ENCODE results near the gene MAVS. TPM values are rescaled to one million over a fixed set of nuclear protein-coding genes. Genes with fewer than 3 reads are reported as not detected.
A peak's percentile ranks its signal among the peaks of the same experiment; 100 is the strongest.

Gene MAVS
- total RNA-seq, 1 experiment from 2014 or later, result 23.4 TPM

DNA sequence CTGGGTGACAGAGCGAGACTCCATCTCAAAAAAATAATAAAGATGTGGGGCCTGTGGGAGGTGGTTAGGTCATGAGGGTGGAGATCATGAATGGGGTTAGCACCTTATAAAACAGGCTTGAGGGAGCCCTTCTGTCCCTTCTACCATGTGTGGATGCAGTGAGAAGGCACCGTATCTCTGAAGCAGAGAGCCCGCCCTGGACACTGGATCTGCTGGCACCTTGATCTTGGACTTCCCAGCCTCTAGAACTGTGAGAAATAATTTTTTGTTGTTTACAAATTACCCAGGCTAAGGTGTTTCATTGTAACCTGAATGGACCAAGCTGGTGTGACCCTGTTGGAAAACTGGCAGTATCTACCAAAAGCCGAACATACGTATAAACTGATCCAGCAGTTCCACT lies 26.9 kb downstream of the MAVS start:
- peaks cover 7% of the 10 kb centered on the region for H3K4me1 Mint-ChIP-seq
- peaks cover 15% of the 10 kb centered on the region for H3K36me3 Mint-ChIP-seq
- H3K9me3 Mint-ChIP-seq, result no peaks in the 10 kb centered on the region
- TF ChIP-seq ZNF138 (CRISPR knock-in tag; conservative IDR thresholded peaks at IDR 0.05) (no peak), ZNF263 (CRISPR knock-in tag; IDR thresholded peaks at IDR 0.05; ENCODE audit: low read depth) (no peak), GABPB1 (CRISPR knock-in tag; IDR thresholded peaks at IDR 0.05) (no peak), CREM (CRISPR knock-in tag; IDR thresholded peaks at IDR 0.05) (no peak), FOXP1 (CRISPR knock-in tag; IDR thresholded peaks at IDR 0.05; ENCODE audit: borderline replicate concordance) (no peak), ZNF671 (CRISPR knock-in tag; IDR thresholded peaks at IDR 0.05) (no peak), TCF7 (CRISPR knock-in tag; IDR thresholded peaks at IDR 0.05; ENCODE audit: low read depth) (no peak)
- TF ChIP-seq, protein P1, sequence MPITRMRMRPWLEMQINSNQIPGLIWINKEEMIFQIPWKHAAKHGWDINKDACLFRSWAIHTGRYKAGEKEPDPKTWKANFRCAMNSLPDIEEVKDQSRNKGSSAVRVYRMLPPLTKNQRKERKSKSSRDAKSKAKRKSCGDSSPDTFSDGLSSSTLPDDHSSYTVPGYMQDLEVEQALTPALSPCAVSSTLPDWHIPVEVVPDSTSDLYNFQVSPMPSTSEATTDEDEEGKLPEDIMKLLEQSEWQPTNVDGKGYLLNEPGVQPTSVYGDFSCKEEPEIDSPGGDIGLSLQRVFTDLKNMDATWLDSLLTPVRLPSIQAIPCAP (CRISPR knock-in tag; IDR thresholded peaks at IDR 0.05), result no peak
- TF ChIP-seq, protein P2, sequence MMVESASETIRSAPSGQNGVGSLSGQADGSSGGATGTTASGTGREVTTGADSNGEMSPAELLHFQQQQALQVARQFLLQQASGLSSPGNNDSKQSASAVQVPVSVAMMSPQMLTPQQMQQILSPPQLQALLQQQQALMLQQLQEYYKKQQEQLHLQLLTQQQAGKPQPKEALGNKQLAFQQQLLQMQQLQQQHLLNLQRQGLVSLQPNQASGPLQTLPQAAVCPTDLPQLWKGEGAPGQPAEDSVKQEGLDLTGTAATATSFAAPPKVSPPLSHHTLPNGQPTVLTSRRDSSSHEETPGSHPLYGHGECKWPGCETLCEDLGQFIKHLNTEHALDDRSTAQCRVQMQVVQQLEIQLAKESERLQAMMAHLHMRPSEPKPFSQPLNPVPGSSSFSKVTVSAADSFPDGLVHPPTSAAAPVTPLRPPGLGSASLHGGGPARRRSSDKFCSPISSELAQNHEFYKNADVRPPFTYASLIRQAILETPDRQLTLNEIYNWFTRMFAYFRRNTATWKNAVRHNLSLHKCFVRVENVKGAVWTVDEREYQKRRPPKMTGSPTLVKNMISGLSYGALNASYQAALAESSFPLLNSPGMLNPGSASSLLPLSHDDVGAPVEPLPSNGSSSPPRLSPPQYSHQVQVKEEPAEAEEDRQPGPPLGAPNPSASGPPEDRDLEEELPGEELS (CRISPR knock-in tag; IDR thresholded peaks at IDR 0.05), result no peak
- POLR2A ChIA-PET, result interaction anchor here (0.6 kb wide), 1 partner anchor 12 kb away, joined by 4 read pairs; no protein-coding TSS in a partner anchor
- no peaks in the 10 kb centered on the region for H3K27me3 Mint-ChIP-seq (ENCODE audit: low read depth)
- ATAC-seq (no peak), DNase-seq (ENCODE audit: low spot score) (no peak)
- CTCF ChIA-PET, result no interaction called here
- H3K4me3 Mint-ChIP-seq, result no peak overlapping the region
- no peak overlapping the region for H3K27ac Mint-ChIP-seq

DNA sequence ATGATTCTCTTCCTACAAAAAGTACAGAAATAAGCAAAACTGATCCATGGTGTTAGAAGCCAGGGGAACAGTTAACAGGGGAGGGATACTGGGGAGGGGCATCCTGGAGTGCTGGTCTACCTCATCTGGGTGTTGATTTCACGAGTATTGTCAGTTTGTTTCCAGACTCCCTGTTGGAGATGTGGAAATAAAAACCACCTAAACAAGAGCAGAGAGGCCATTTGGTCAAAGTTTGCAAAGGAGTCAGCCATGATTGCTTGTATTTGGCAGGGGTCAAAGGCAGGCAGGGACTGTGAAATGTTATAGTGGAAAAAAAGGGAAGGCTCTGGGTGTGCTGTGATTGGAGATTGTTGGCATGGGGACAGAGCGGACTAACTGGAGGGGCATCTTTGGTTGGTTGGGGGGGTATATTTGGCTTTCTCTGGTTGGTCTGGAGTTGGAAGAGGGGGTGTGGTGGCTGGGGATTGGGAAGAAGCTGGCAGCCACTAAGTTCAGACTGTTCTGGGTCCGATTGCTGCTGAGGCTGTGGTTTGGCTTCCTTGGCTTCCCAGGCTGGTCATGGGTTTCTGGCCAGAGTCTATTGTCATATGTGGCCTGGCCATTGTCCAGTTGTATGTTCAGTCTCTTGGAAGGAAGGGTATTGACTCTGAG lies 27.7 kb downstream of the MAVS start:
- Mint-ChIP-seq H3K9me3 (no peaks in the 10 kb centered on the region), H3K27ac (no peak overlapping the region), H3K4me3 (no peak overlapping the region), H3K4me1 (peaks cover 7% of the 10 kb centered on the region), H3K36me3 (peaks cover 16% of the 10 kb centered on the region), H3K27me3 (ENCODE audit: low read depth) (no peaks in the 10 kb centered on the region)
- DNase-seq (ENCODE audit: low spot score) (no peak), ATAC-seq (no peak)
- ChIA-PET POLR2A (no interaction called here), CTCF (no interaction called here)
- TF ChIP-seq ZNF263 (CRISPR knock-in tag; IDR thresholded peaks at IDR 0.05; ENCODE audit: low read depth) (no peak), TEAD1 (CRISPR knock-in tag; IDR thresholded peaks at IDR 0.05) (no peak), GABPB1 (CRISPR knock-in tag; IDR thresholded peaks at IDR 0.05) (no peak), RORB (CRISPR knock-in tag; IDR thresholded peaks at IDR 0.05) (no peak), ZNF232 (CRISPR knock-in tag; IDR thresholded peaks at IDR 0.05) (no peak)

DNA sequence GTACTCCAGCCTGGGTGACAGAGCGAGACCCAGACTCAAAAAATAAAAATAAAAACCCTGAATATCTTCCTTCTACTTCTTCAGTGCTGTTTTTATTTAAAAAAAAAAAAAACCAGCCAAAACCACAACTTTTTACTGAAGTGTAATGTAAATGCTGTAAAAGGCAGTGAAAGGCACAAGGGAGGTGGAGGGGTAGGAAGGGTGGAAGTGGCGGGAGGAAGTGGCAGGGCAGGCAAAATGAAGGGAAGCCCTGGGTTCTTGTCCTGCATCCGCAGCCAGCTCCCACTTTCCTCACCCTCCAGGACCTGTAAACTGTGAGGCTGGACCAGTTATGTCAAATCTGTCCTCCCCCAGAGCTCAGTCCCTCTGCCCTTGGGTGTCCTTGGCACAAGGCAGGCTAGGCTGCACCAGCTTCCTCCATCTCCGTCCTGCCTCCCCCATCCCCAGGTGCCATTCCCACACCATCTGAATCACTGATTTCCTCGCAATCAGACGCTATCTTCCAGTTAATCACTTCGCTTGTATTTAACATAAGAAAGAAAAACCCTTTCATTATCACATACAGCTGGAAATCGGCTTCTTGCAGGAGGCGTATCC lies 28.8 kb downstream of the MAVS start:
- peaks cover 16% of the 10 kb centered on the region for H3K36me3 Mint-ChIP-seq
- POLR2A ChIA-PET, result no interaction called here
- no peak overlapping the region; the same call in 1 of the 2 replicates for H3K27ac Mint-ChIP-seq
- H3K27me3 Mint-ChIP-seq (ENCODE audit: low read depth), result no peaks in the 10 kb centered on the region
- CTCF ChIA-PET, result interaction anchor here (1.5 kb wide), 2 partner anchors 55 to 210 kb away, joined by 3 read pairs; partner anchors contain the start of gene AP5S1
- peaks cover 7% of the 10 kb centered on the region for H3K4me1 Mint-ChIP-seq
- ATAC-seq, result peak; percentile 16; the same call in 1 of the 2 replicates
- DNase-seq (ENCODE audit: low spot score), result no peak
- H3K9me3 Mint-ChIP-seq, result no peaks in the 10 kb centered on the region
- H3K4me3 Mint-ChIP-seq, result no peak overlapping the region
- TF ChIP-seq PRRX2 (CRISPR knock-in tag; IDR thresholded peaks at IDR 0.05) (no peak), SMAD4 (CRISPR knock-in tag; IDR thresholded peaks at IDR 0.05) (no peak), JUN (CRISPR knock-in tag; IDR thresholded peaks at IDR 0.05) (no peak), ZNF317 (CRISPR knock-in tag; IDR thresholded peaks at IDR 0.05; ENCODE audit: borderline replicate concordance, low read depth) (no peak), RELA (CRISPR knock-in tag; IDR thresholded peaks at IDR 0.05; ENCODE audit: borderline replicate concordance) (no peak)
- TF ChIP-seq, protein P3, sequence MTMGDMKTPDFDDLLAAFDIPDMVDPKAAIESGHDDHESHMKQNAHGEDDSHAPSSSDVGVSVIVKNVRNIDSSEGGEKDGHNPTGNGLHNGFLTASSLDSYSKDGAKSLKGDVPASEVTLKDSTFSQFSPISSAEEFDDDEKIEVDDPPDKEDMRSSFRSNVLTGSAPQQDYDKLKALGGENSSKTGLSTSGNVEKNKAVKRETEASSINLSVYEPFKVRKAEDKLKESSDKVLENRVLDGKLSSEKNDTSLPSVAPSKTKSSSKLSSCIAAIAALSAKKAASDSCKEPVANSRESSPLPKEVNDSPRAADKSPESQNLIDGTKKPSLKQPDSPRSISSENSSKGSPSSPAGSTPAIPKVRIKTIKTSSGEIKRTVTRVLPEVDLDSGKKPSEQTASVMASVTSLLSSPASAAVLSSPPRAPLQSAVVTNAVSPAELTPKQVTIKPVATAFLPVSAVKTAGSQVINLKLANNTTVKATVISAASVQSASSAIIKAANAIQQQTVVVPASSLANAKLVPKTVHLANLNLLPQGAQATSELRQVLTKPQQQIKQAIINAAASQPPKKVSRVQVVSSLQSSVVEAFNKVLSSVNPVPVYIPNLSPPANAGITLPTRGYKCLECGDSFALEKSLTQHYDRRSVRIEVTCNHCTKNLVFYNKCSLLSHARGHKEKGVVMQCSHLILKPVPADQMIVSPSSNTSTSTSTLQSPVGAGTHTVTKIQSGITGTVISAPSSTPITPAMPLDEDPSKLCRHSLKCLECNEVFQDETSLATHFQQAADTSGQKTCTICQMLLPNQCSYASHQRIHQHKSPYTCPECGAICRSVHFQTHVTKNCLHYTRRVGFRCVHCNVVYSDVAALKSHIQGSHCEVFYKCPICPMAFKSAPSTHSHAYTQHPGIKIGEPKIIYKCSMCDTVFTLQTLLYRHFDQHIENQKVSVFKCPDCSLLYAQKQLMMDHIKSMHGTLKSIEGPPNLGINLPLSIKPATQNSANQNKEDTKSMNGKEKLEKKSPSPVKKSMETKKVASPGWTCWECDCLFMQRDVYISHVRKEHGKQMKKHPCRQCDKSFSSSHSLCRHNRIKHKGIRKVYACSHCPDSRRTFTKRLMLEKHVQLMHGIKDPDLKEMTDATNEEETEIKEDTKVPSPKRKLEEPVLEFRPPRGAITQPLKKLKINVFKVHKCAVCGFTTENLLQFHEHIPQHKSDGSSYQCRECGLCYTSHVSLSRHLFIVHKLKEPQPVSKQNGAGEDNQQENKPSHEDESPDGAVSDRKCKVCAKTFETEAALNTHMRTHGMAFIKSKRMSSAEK (CRISPR knock-in tag; IDR thresholded peaks at IDR 0.05; ENCODE audit: borderline replicate concordance), result no peak
- TF ChIP-seq, protein P4, sequence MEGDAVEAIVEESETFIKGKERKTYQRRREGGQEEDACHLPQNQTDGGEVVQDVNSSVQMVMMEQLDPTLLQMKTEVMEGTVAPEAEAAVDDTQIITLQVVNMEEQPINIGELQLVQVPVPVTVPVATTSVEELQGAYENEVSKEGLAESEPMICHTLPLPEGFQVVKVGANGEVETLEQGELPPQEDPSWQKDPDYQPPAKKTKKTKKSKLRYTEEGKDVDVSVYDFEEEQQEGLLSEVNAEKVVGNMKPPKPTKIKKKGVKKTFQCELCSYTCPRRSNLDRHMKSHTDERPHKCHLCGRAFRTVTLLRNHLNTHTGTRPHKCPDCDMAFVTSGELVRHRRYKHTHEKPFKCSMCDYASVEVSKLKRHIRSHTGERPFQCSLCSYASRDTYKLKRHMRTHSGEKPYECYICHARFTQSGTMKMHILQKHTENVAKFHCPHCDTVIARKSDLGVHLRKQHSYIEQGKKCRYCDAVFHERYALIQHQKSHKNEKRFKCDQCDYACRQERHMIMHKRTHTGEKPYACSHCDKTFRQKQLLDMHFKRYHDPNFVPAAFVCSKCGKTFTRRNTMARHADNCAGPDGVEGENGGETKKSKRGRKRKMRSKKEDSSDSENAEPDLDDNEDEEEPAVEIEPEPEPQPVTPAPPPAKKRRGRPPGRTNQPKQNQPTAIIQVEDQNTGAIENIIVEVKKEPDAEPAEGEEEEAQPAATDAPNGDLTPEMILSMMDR (IDR thresholded peaks at IDR 0.05), result no peak
- TF ChIP-seq, protein P5, sequence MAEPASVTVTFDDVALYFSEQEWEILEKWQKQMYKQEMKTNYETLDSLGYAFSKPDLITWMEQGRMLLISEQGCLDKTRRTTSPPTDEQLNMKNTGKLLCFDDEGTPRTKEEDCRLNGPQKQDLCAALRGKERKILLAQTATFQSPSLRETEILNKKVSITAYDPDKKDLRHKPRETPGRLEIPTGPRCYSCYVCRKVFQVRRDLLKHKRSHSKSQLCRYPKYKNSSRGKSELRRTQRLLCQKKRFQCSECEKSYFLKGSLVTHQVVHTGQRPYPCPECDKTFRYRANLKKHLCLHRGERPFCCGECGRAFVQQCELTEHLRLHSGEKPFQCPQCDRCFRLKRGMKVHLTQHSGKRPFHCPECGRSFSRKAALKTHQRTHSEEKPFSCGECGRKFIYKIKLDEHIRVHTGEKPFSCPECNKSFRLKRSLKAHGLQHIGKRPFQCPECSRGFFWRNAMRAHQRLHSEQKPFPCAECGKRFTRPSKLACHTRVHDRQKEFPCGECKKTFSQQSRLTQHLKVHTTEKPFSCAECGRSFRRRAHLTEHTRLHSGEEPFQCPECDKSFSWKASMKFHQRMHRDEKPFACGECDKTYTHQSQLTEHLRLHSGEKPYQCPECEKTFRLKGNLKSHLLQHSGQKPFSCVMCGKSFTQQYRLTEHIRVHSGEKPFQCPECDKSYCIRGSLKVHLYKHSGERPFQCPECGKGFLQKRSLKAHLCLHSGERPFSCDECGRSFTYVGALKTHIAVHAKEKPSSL (CRISPR knock-in tag; conservative IDR thresholded peaks at IDR 0.05), result no peak
